GM21717 (cell line): Measurements from ENCODE around the gene HOXA5.

Experiments used
- ATAC-seq: cut with Tn5 transposase; IDR thresholded peaks from one replicate; pipeline ENCODE4 v1.9.1; 2021; ENCODE audit warnings: mild to moderate bottlenecking, moderate library complexity; ENCODE audit not compliant: unreplicated experiment

HOXA5 gene

GRCh38 chr7:27143023-27143949 lies at the start of gene HOXA5:
Gene HOXA5, minus strand, starts transcription at chr7:27143681. Its CDS starts 74 bp downstream, at chr7:27143607.
- no peak for ATAC-seq

DNA sequence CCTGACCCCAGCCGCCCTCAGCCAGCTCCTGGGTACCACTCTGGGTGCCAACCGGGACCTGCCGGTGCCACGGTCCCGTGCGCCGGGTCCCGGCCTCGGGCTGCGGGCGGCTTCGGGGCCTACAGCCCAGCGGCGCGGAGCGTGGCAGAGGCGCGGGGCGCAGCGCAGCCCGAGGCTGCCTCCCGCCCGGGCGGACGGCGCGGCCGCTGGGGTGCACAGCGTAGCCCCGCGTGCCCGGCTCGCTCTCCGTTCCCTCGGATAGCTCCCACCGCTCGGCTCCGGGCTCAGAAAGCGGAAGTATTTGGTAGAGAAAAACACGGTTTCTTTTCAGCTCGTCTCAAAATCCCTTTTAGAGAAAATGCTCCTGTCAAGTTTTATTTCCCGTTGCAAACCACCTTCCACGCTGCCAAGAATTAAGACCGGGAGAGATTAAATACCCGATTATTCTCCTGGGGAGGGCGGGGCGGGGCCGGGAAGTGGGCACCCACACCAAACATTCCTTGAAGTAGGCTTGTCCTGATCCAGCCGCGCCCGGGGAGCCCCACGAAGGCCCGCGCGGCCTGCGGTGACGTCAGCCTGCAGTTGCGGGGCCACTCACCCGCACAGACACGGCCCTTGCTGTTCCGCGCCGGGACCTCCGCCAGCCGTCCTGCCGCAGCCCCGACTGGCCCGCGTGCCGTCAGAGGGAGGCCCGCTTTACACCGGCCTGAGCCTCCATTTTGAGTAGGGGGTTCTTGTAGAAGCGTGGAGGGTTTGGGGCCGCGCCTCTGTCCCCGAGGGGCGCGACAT lies 49.3 kb upstream of the HOXA5 start:
- no peak for ATAC-seq

GRCh38 chr7:27191833-27192545 lies 48.5 kb upstream of the HOXA5 start:
- ATAC-seq = no peak

- no peak for ATAC-seq
These were observed 47.8 kb upstream of the HOXA5 start for GRCh38 chr7:27191161-27191731.

GRCh38 chr7:27189997-27190748 lies 46.7 kb upstream of the HOXA5 start:
- no peak for ATAC-seq

GRCh38 chr7:27189295-27189996 lies 46.0 kb upstream of the HOXA5 start:
- no peak for ATAC-seq

DNA sequence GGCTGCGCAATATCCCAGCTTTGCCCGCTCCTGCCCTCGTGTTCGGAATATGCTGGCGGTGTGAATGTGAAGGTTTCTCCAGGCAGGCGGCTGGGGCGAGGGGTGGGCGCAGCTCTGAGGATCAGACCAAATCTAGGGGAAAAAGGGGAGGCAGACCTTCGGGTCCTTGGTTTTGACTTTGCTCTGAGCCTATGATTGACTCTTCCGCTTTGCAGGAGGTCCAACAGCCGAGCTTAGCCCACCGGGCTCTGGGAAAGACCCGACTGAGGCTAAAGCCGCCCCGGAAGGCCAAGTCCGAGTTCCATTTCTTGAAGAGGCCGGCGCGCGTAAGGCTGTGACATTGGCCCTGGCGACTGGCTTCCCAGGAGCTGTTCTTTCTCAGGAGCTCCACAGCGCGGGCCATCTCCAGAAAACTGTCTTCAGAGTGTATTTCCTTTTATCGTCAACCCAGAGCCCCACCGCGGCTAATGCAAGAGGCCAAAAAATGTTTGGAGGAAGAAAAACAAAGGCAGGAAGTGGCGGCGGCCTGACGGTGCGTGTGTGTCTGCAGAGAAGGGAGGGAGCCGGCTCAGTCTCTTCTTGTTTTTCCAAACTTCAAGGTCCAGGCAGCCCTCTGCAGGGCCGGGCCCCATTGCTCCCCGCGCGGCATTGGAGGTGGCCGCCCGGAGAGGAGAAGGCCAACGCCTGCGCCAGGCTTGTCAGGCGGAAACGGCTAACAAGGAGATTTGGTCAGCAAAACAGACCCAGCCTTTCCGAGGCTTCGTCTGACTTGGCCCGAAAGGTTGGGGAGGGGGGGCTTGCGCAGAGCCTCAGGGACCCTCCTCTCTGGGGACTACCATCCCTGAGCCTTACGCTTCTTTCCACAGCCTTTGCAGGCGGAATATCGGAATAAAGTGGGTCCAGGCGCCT lies 45.2 kb upstream of the HOXA5 start:
- ATAC-seq = no peak

DNA sequence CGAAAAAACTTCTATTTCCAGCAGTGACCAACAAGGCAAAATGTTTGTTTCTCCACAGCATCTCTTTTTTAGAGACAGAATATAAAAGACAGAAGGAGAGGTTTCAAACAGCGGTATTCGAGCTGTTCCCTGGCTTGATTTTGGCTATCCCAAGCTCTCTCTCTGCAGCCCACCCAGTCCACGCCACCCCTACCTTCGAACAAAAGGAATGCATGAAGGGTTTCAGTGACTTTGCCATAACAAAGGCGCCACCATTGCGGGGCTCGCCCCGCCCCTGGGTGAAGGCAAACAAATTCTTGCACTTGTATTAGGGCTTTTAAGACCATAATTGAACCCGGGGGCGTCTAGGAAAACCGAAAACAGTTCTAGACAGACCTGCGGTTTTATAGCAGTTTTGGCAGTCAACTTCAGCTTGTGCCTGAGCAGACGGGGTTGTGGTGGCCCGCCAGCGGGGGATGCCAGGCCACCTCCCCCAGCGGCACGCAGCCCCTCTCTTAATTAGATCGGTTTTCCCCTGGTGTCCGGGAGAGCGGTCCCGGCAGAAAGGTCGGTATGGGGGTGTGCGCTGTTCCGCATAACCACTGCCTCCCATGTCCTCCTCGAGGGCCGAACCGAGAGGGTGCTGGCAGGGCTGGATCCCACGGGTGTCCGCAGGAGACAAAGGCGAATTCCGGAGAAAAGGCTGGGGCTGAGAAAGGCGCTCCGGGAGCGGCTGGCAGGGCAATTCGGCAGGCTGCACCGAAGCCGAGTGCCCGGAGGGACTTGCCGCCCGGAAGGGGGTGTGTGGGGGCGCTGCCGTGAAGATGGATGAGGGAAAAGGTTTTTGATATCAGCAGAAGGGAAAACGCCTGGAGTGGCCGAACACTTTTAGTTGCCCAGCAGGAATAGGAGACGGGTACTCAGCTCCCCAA lies 44.2 kb upstream of the HOXA5 start:
- ATAC-seq = no peak

GRCh38 chr7:27186668-27187474 lies 43.4 kb upstream of the HOXA5 start:
- ATAC-seq = no peak

GRCh38 chr7:27185854-27186667 lies 42.6 kb upstream of the HOXA5 start:
- no peak for ATAC-seq

- no peak for ATAC-seq
These were observed 41.8 kb upstream of the HOXA5 start, which contains the start of gene HOXA11 for GRCh38 chr7:27185013-27185853. Gene HOXA11, minus strand, starts transcription at chr7:27185232. Its CDS starts 88 bp downstream, at chr7:27185144.

- ATAC-seq = no peak
These were observed 41.0 kb upstream of the HOXA5 start for GRCh38 chr7:27184337-27185012.

DNA sequence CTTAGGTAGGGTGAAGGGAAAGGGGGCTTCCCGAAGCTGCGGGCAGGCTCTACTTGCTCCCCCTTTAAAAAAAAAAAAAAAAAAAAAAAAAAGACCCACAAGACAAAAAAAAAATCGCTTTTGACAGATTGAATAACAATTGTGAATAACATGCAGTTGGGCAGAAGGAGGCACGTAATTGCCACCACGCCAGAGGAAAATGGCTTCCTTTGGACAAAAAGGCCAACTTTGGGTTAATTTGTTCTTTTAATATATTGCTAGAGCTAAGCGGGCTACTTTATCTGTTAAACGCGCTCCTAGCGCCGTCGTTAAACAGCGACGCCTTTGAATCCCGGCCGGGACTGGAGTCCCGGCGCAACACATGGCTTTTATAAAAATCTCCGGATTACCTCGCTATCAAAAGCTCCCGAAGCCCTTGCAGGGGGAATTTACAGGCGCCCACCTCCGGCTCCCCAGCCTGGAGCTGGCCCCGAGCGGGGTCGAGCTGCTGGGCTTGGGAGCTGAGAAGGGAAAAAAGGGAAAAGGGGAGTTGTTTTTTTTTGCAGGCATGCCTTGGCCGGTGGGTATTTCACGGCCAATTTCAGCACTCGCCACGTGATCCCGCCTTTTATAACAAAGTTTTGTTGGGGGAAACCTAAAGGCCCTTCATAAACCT lies 40.3 kb upstream of the HOXA5 start:
- no peak for ATAC-seq
